CD4-positive, alpha-beta T cell treated with Interferon alpha-2 for 1 hour (primary cell): Measurements from ENCODE around the gene GSG1L.

ENCODE experiments used
- DNase-seq, 2 donors: peaks; one replicate each; pipeline ENCODE4 v3.0.0-alpha.2; 2020 to 2022

The GSG1L gene

DNA sequence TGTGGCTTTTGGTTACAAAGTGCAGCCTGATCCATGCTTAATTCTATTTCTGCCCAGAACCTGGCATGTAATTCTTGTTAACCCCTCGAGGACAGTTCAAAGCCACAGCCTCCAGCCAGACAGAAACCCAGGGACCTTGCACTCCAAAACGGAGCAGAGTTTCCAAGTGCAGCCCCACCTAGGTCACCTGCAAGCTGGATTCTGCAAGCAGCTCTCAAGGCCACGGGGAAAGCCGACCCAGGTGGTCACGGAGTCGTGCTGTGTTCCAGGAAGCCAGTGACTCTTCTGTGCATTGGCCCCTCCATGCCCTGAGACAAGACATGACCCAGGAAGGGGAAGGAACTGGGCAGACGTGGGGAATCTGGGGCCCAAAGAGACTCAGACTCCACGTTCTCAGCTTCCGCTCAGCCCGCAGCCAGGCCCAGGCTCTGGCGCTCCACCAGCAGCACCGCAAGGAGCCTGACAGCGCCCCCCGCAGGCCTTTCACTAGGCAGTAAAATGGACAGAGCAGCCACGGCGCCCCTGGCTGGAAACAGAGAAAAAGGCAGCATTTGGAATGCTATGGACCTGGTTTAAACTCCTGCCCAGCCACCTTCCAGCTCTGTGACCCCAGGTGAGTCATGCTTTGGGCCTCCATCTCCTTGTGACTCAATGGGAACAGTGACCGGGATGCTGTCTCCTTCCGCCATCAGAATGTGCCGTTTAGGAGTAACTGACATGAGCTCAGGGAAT lies 27.3 kb upstream of the GSG1L start:
- DNase-seq = no peak

GRCh38 chr16:28089992-28090365 lies 26.5 kb upstream of the GSG1L start:
- DNase-seq = no peak

- no peak for DNase-seq
Observed at GRCh38 chr16:28089205-28089991, 25.9 kb upstream of the GSG1L start.

GRCh38 chr16:28087675-28088300 lies 24.3 kb upstream of the GSG1L start:
- DNase-seq = no peak

DNA sequence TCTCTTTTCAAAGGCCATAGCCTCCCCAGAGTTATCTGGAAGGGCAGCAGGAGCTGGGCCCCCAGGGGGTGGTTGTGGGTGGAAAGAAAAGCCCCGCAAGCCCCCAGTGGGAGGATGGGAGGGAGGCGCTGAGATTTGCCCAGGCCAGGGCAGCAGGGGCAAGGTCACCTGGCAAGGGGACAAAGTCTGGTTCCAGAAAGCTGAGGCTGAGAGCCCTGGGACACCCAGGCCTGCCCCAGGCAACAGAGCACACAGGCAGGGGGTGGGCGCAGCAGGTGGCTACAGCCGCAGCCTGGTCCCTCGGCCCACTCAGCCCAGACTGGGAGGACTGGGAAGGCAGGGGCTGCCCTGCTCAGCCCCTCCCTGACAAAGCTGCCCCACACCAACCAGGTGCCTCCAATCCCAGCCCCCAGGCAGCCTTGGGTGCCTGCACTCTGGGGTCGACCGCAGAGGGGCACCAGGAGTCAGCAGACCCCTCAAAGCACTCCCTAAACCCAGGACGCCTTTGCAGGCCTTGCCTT lies 23.7 kb upstream of the GSG1L start:
- DNase-seq = no peak

DNA sequence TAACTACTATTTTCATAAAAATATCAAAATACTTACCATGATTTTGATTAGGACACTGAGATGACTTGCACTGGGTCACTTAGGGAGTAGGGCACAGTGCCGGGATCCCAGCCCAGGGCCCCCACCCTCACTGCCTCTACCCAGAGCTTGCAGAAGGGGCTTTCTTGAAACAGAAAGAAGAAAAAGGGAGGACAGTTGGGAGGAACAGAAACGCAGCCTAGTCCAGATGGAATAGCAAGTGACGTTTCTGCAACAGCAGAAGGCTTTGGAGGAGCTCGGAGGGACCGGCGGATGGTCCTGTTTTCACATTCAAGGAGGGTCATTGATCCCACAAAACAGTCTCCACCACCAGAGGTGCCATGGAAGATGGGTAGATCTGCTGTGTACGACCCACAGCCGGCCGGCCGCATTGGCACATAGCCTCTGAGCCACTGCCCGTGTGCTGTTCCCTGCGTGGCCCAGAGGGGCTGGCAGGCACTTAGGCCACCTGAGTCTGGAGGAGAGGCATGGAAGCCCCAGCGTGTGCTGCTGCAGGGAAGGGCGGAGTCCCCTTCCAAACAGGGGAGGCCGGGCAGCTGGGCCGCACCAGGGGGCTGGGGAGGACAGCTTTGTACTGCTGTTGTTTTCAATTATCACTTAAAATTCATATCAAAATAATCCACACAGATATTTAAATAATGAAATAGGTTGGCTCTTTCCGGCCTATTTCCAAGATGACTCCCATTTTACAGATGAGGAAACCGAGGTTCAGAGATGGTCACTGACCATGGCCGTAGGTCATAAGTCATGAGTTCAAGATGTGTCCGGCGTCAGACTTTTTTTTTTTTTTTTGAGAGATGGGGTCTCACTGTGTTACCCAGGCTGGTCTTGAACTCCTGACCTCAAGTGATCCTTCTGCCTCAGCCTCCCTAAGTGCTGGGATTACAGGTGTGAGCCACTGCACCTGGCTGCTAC lies 22.9 kb upstream of the GSG1L start:
- no peak for DNase-seq

DNA sequence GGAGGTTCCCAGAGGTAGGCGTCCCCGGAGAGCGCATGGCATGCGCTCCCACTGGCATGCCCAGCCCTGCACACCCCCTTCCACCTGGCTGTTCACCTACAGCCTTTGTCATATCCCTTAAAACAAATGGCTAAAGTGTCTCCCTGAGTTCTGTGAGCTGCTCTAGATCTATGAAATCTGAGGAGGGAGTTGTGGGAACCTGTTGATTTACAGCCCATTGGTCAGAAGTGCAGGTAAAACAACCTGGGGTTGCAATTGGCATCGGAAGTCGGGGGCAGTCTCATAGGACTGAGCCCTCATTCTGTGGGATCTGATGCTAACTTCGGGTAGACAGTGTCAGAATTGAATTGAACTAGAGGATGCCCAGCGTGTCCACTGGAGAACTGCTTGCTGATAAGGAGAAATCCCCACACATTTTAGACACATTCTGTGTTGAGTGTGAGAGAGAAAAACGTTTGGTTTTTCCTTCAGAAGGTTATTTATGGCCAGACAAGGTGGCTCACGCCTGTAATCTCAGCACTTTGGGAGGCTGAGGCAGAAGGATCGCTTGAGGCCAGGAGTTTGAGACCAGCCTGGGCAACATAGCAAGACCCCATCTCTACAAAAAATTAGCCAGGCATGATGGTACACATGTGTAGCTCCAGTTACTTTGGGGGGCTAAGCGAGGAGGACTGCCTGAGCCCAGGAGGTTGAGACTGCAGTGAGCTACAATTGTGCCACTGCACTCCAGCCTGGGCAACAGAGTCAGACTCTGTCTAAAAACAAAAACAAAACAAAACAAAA lies 22.1 kb upstream of the GSG1L start:
- DNase-seq = no peak

DNA sequence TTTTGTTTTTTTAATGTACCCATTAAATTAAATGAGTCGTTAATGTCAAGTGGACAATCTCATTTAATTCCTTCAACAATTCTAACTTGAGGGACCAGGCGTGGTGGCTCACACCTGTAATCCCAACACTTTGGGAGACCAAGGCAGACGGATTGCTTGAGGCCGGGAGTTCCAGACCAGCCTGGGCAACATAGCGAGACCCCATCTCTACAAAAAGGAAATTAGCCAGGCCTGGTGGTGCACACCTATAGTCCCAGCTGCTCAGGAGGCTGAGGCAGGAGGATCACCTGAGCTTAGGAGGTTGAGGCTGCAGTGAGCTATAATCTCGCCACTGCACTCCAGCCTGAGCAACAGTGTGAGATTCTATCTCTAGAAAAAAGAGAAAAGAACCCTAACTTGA lies 20.7 kb upstream of the GSG1L start:
- DNase-seq = no peak

DNA sequence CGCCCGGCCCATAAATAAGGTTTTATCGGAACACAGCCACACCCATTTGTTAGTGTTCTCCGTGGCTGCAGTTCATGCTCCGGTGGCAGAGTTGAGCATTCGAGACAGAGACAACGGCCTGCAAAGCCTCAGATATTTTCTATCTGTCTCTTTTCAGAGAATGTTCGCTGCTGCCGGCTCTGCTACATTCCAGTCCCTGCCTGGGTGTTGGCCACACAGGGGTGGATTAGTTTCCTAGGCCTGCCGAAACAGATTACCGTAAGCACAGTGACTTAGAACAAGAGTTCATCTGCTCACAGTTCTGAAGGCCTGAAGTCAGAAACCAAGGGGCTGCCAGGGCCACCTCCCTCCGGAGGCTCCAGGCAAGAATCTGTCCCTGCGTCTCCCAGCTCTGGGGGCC lies 19.1 kb upstream of the GSG1L start:
- DNase-seq = no peak

DNA sequence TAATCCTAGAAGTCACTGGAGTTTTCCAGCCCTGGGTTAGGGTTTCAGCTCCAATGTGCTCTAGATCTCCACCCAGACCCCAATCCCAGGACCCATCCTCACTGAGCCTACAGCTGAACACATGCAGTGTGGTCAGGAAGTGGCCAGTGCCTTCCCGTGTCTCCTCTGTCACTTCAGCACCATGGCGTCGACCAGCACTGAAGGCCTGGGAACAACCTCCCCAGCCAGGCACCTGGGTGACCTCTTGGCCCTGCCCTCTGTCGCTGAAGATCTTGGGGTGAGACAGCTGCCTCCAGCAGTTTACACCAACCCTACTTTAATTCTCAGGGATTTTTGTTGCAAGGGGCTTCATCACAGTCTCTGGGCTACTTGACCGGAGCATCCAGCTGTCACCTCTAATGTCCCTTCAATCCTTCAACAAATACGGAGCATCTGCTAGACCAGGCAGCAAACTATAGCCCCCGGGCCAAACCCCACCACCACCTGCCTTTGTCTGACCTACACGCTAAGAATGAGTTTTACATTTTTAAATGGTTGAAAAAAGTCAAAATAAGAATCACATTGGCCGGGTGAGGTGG lies 18.0 kb upstream of the GSG1L start:
- no peak for DNase-seq

DNA sequence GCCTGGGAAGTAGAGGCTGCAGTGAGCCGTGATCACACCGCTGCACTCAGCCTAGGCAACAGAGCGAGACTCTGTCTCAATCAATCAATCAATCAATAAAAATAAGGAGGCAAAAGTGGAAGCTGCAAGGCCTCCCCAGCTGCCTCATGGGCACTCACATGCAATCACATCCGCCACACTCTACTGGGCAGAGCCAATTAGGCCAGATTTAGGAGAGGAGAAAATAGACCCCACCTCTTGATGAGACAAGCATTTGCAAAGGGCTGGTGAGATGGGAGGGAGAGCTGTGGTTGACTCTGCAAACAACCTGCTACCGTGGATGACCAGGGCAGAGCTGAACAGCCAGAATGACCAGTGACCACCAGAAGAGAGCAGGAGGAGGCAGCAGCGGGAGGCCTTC lies 14.7 kb upstream of the GSG1L start:
- no peak for DNase-seq

GRCh38 chr16:28073836-28074235 lies 10.3 kb upstream of the GSG1L start:
- DNase-seq = no peak

- no peak for DNase-seq
Observed at GRCh38 chr16:28072087-28072486, 8.6 kb upstream of the GSG1L start.

DNA sequence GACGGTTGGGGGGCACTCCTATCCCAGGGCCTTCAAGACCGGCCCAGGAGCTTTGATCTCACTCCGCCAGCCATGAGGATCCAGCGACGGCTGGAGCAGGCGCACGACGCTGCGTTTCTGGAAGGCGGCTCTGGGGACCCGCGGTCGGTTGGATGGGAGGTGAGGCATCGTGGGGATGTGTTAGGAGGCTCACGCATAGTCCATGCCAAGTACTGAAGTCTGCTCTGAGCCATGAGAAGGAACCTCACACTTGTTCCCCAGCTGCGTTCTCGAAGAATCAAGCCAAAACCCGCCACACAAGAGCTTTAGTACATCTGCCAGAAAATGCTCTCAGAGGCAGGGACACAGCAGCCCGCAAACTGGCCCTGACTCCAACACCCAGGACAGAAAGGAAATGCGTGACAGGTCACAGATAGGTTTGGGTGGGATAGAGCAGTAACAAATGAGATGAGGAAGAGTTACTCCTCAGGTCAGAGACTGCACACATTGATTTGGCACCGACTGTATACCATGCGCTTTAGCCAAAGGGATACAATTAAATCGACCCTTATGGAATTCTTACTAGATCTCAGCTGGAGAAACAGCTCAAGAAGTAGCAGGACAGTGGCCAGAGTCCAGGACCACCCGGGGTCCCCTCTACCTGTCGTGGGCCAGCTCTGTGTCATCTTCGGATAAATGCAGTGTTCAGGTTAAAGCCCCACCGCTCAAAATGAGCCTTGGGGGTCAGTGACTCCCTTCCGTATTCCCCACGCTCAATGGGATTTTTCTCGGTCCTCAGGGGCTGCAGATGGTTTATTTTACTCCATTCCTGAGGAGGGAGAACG lies 6.7 kb upstream of the GSG1L start:
- DNase-seq = no peak

GRCh38 chr16:28068976-28069375 lies 5.5 kb upstream of the GSG1L start:
- DNase-seq = no peak

DNA sequence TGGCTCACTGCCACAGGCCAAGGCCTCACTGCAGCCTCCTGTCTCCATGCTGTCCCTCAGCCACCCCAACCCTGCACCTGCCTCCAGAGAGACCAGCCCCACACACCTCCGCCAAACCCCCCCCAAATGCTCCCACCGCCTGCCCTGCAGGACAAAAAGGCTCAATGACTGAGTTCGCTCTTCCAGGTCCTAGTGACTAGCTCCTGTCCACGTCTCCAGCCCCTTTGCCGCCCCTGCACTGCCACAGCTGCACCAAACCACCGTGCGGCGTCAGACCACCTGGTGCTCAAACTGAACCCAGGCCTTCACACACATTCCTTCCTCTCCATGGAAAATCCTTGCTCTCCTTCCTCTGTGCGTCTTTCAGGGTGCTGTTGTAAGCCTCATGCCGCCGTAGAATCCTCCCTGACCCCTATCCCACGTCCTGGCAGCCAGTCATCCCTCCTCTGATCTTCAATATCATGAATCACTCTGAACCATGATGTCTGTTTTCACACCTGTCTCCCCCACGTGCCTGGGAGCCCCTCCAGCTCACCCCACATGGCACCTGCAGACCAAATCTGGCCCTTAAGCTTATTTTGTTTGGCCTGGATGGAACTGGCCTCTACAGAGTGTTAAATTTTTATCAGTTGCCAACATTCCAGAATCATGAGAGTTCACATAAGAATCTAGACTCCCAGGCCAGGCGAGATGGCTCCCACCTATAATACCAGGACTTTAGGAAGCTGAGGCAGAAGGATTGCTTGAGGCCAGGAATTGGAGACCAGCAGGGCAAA lies 4.3 kb upstream of the GSG1L start:
- no peak for DNase-seq

DNA sequence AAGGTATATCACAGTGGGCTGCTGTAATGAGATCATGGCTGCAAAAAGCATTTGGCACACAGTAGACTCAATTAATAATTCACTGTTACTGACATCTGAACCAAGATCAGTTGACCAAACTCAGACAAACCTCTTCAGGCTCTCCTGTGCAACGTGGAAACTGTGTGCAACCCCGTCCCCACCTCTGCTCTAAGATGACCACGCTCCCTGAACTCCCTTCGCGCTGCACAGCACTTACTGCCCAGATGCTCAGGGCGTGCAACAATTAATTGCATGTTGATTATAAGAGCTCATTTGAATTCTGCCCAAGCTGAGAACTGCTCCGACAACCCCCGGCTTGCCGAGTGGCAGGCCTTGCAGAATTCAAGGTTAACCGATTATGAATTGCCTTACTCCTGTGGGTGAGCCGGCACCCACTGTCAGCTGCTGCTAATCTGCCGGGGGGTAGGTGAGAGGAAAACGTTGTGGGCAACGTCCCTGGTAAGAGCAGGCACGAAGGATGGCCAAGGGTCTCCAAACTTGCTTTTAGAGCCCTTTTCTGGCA lies 1.3 kb upstream of the GSG1L start:
- no peak for DNase-seq

DNA sequence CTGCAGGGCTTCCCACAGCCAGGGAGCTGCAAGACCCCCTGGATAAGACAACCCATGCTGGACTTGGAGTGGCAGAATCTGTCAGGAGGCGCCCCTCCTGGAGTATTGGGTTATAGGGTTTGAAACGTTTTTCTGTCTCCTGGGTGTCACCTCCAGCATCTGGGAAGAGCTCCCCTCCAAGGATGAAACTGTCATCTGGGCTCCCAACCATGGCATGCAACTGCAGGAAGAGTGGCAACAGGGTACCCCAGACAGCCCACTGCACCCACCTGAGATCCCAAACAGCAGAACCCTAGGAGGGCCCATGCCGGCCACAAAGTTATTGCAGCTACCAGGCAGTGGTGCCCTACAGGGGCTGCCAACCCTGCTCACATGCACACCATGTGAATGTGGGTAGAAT lies 636 bp upstream of the GSG1L start:
- no peak for DNase-seq

DNA sequence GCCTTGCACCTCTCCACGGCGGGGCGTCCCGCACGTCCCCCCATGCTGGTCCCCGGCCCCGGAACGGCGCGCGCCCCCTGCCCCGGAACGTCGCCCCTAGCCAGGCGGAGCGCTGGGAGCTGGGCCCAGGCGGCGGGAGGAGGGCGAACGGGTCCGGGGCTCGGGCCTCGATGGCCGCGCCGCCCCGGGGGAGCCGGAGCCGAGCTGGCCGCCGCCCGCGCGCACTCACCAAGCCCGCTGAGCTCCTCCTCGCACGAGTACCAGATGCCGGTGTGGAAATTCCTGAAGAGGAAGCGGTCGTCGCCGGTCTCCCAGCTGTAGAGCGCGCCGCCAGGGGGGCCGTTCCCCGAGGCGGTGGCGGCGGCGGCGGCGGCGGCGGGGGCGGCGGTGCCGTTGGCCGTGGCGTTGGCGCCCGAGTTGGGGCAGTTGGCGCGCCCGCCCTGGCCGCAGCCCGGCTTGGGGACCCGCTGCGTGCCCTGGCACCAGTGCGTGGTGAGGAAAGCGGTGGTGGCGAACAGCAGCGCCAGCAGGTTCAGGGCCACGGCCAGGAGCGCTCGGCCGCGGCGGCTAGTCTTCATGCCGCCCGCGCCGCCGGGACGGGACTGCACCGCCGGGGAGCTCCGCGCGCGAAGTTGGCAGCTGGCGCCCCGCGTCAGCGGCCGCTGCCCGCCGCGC lies 530 bp downstream of the GSG1L start:
- DNase-seq = no peak
